Endothelial cell of umbilical vein (primary cell): ENCODE results near the gene NPHS1.

ENCODE experiments used
- EZH2 ChIP-seq: IDR thresholded peaks from 2 replicates; pipeline ENCODE4 v1.6.1; 2012; ENCODE audit warnings: borderline replicate concordance, low read depth, mild to moderate bottlenecking, moderate library complexity, low read length, inconsistent platforms; ENCODE audit not compliant: severe bottlenecking
- MYC ChIP-seq: IDR thresholded peaks from one replicate; pipeline ENCODE4 v1.6.1; 2011; ENCODE audit warnings: mild to moderate bottlenecking, low read depth, low read length
- POLR2A ChIP-seq: IDR thresholded peaks from 2 replicates; pipeline ENCODE4 v1.6.1; 2012; ENCODE audit warnings: low read depth, mild to moderate bottlenecking, control low read depth, low read length
- TF ChIP-seq, protein P1 (sequence below), 2 donors: IDR thresholded peaks; 1 replicate in 1 of 2; 2 replicates in 1 of 2; pipeline ENCODE4 v1.5.1; 2011; ENCODE audit warnings: low read length in 2 of 2, mild to moderate bottlenecking in 2 of 2, moderate library complexity in 2 of 2, control low read depth in 1 of 2, inconsistent platforms in 1 of 2, low read depth in 1 of 2; ENCODE audit not compliant: insufficient read depth in 1 of 2; ENCODE audit errors: extremely low read depth in 1 of 2
- TF ChIP-seq, protein P2 (sequence below): IDR thresholded peaks from 2 replicates; pipeline ENCODE4 v1.6.1; 2011; ENCODE audit not compliant: insufficient read depth, insufficient read length

DNA sequence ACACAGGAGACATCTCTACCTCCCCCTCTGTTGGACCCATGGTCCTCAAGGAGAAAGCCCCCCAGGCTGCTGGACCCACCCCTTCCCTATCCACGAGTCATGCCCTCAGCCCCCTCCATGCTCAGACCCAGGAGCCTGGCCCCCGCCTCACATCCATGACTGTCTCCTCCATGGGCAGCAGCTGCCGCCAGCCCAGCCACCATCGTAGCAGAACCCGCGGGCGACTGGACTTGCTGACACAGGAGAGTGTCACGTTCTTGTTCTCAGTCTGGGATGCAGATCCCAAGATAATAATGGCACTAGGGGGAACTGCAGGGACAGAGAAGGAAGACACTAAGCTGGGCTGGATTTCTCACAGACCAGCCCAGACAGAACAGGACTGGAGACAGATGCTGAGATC lies 3.8 kb downstream of the NPHS1 start:
- TF ChIP-seq, protein P1, sequence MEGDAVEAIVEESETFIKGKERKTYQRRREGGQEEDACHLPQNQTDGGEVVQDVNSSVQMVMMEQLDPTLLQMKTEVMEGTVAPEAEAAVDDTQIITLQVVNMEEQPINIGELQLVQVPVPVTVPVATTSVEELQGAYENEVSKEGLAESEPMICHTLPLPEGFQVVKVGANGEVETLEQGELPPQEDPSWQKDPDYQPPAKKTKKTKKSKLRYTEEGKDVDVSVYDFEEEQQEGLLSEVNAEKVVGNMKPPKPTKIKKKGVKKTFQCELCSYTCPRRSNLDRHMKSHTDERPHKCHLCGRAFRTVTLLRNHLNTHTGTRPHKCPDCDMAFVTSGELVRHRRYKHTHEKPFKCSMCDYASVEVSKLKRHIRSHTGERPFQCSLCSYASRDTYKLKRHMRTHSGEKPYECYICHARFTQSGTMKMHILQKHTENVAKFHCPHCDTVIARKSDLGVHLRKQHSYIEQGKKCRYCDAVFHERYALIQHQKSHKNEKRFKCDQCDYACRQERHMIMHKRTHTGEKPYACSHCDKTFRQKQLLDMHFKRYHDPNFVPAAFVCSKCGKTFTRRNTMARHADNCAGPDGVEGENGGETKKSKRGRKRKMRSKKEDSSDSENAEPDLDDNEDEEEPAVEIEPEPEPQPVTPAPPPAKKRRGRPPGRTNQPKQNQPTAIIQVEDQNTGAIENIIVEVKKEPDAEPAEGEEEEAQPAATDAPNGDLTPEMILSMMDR (IDR thresholded peaks at IDR 0.05; ENCODE audit: extremely low read depth in 1 of 2, insufficient read depth in 1 of 2, low read depth in 1 of 2, low read length in 2 of 2), result no peak
- TF ChIP-seq EZH2 (no peak), POLR2A (no peak), MYC (no peak)
- TF ChIP-seq, protein P2, sequence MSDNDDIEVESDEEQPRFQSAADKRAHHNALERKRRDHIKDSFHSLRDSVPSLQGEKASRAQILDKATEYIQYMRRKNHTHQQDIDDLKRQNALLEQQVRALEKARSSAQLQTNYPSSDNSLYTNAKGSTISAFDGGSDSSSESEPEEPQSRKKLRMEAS, result no peak
